ENCODE measurements around the gene STPG1.

GRCh38 chr1:24362396-24362795, 51.2 kb downstream of the STPG1 start:
- no peak for TF ChIP-seq EZH2 (IDR thresholded peaks at IDR 0.05; ENCODE audit: borderline replicate concordance, insufficient read depth, low read length, poor library complexity, severe bottlenecking)
- TF ChIP-seq EP300 (conservative IDR thresholded peaks at IDR 0.05; ENCODE audit: poor library complexity, severe bottlenecking): no peak
- TF ChIP-seq CTCF (IDR thresholded peaks at IDR 0.05; ENCODE audit: poor library complexity, severe bottlenecking): no peak
- TF ChIP-seq TAF1 (IDR thresholded peaks at IDR 0.05; ENCODE audit: low read depth): no peak
- TF ChIP-seq POLR2AphosphoS5 (IDR thresholded peaks at IDR 0.05): no peak

Data from neural cell (in vitro differentiated cells).